Small intestine (tissue), 7 donors: ENCODE data around the gene MAML2. TPM values are rescaled to one million over a fixed set of nuclear protein-coding genes. Genes with fewer than 3 reads are reported as not detected.

ENCODE experiments used
- DNase-seq, 2 donors: peaks; one replicate each; pipeline versions ENCODE4 v3.0.0 to v3.0.0-alpha.2; 2013
- FAIRE-seq: peaks from 2 replicates; lab custom pipeline; 2012; peaks lifted over from hg19 to GRCh38; lab: Jason Lieb, UNC
- H3K27ac ChIP-seq, 3 donors: one replicate each; pipeline ENCODE4 v1.5.1; 2013; ENCODE audit warnings: low read length in 2 of 3, mild to moderate bottlenecking in 2 of 3, control low read depth in 1 of 3, inconsistent platforms in 1 of 3, low read depth in 1 of 3, moderate library complexity in 1 of 3
- H3K27me3 ChIP-seq, 3 donors: one replicate each; pipeline ENCODE4 v1.6.1; 2013; ENCODE audit warnings: low read length in 3 of 3, inconsistent platforms in 1 of 3; ENCODE audit not compliant: control insufficient read depth in 3 of 3, insufficient read depth in 3 of 3
- H3K36me3 ChIP-seq, 3 donors: one replicate each; pipeline ENCODE4 v1.6.1; 2013; ENCODE audit warnings: low read length in 3 of 3, inconsistent platforms in 1 of 3, low read depth in 1 of 3, mild to moderate bottlenecking in 1 of 3, moderate library complexity in 1 of 3; ENCODE audit not compliant: control insufficient read depth in 3 of 3, insufficient read depth in 2 of 3
- H3K4me1 ChIP-seq, 3 donors: one replicate each; pipeline ENCODE4 v1.6.1; 2013; ENCODE audit warnings: low read length in 2 of 3, inconsistent platforms in 1 of 3, low read depth in 1 of 3, mild to moderate bottlenecking in 1 of 3, moderate library complexity in 1 of 3; ENCODE audit not compliant: control insufficient read depth in 3 of 3, insufficient read depth in 2 of 3
- H3K4me3 ChIP-seq, 3 donors: one replicate each; pipeline ENCODE4 v1.5.1; 2013; ENCODE audit warnings: low read length in 3 of 3, control low read depth in 1 of 3, inconsistent platforms in 1 of 3, low read depth in 1 of 3, mild to moderate bottlenecking in 1 of 3, moderate library complexity in 1 of 3
- H3K9me3 ChIP-seq, 2 donors: one replicate each; pipeline ENCODE4 v1.6.1; 2013; ENCODE audit warnings: low read depth in 1 of 2, low read length in 1 of 2; ENCODE audit not compliant: control insufficient read depth in 2 of 2, insufficient read depth in 1 of 2
- WGBS, 3 donors: extraction: QIAGEN DNeasy Blood & Tissue Kit; methylation state at CpG; one replicate each; pipeline ENCODE4 v1.1.7; 2013; 5-methylcytosine and 5-hydroxymethylcytosine counted together
- polyA plus RNA-seq, 4 donors: library from polyadenylated mRNA; stranded (reverse) in 3 of 4; unstranded in 1 of 4; fragments of 200-250 nt in 3 of 4; fragments of 120-200 nt in 1 of 4; gene quantifications; one replicate each; pipeline versions ENCODE4 v1.2.1 to v1.2.3, GENCODE V29; 2013
- donor health status: healthy with polysubstance abuse.
- donor health status: control.
- donor health status: control.
- donor health status: Bipolar disorder and iron deficiency.
- donor health status: healthy.

The MAML2 gene
- polyA plus RNA-seq, 4 donors = 0.45 to 11.6 (median 1.6) TPM

- H3K27me3 ChIP-seq = no peaks in the 10 kb centered on the region
- no peaks in the 10 kb centered on the region for H3K36me3 ChIP-seq
- H3K27ac ChIP-seq = no peak overlapping the region
- H3K9me3 ChIP-seq = no peaks in the 10 kb centered on the region
- H3K4me3 ChIP-seq = no peak overlapping the region
- H3K4me1 ChIP-seq = peaks cover 0 to 14% (median 5%) of the 10 kb centered on the region in 3 donors
- WGBS, 3 donors = 91 to 95% (median 94%) methylated on average over 2 of the region's 2 CpGs
- DNase-seq = no peak
- FAIRE-seq = no peak
These were observed 212.9 kb downstream of the MAML2 start for GRCh38 chr11:96130061-96130620.

DNA sequence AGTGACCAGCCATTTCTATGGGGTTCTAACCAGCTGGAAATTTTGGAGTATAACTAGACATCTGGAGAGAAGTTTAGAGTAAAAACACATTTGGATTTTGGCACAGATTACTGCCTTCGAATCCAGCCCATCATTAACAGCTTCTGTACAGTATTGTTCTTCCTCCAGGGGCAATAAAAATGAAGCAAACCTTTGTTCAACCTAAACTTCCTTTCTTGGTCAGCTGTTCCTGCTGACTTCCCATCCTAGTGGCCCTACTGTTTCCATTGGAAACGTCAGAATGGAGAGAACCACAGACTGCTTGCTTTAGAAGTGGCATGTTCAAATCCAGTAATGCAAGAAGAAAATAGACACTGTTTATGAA is 215.4 kb downstream of the MAML2 start:
- Histone ChIP-seq H3K27ac (no peak overlapping the region), H3K9me3 (no peaks in the 10 kb centered on the region), H3K36me3 (no peaks in the 10 kb centered on the region), H3K27me3 (no peaks in the 10 kb centered on the region), H3K4me3 (no peak overlapping the region), H3K4me1 (peaks cover 0 to 5% (median 0%) of the 10 kb centered on the region in 3 donors)
- 12 to 21% (median 16%) methylated on average over 2 of the region's 2 CpGs for WGBS, 3 donors
- DNase-seq (no peak), FAIRE-seq (no peak)

DNA sequence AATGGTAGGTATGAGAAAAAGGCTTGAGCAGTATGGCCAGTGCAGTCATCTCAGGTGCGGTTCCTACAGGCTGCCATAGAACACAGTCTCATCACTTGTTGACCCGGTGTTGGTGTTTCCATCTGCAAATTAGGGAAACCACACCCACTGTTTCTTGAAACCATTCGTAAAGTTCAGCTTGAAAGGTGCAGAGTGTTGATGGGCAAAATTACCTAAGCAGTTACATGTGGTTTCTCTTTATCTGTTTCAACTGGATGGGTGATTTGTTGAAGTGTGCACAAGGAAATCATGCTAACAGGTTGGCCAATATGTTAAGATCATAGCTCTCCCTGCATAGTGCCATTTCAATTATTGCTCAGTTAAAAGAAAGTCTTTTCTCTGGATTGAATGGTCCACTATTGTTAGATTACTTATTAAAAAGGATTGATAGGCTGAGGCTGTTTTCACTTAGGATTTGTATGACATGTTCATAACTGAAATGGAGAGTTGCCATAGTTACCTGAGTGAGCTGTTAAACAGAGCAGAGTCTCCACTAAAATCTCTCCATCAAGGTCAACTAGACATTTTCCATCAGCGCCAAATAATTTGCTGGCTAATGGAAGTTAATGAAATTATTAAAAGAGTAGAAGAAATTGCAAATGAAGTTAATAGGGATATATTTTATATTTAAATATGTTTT is 215.9 kb downstream of the MAML2 start:
- no peaks in the 10 kb centered on the region for H3K36me3 ChIP-seq
- H3K27ac ChIP-seq = no peak overlapping the region
- no peaks in the 10 kb centered on the region for H3K9me3 ChIP-seq
- H3K4me3 ChIP-seq = no peak overlapping the region
- peaks cover 0 to 5% (median 0%) of the 10 kb centered on the region in 3 donors for H3K4me1 ChIP-seq
- H3K27me3 ChIP-seq = no peaks in the 10 kb centered on the region
- DNase-seq (no peak), FAIRE-seq (no peak)
- 66 to 72% (median 67%) methylated on average over 4 of the region's 4 CpGs for WGBS, 3 donors

DNA sequence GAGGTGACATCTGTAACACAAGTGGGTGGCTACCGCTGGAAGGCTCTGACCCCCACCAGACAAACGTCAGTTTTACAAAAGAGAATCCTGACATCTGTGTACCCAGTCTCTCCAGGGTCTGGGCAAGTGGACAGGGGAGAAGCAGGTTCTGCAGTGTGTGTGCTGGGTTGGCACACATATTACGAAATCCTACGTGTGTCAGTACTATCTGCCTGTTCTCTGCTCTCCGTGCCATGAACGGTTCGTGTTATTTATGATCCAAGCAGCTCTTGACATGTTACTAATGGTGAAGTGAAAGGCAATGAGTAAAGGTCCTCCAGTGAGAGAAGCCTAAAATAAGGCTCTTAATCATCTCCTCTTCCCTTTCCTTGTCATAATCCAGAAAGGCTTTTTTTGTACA is 217.6 kb downstream of the MAML2 start:
- FAIRE-seq = no peak
- no peak overlapping the region for H3K27ac ChIP-seq
- H3K9me3 ChIP-seq = no peaks in the 10 kb centered on the region
- H3K27me3 ChIP-seq = no peaks in the 10 kb centered on the region
- WGBS, 3 donors = 79 to 86% (median 84%) methylated on average over 7 of the region's 7 CpGs
- no peak overlapping the region for H3K4me3 ChIP-seq
- H3K36me3 ChIP-seq = no peaks in the 10 kb centered on the region
- H3K4me1 ChIP-seq = peaks cover 0 to 5% (median 0%) of the 10 kb centered on the region in 3 donors
- DNase-seq = no peak

DNA sequence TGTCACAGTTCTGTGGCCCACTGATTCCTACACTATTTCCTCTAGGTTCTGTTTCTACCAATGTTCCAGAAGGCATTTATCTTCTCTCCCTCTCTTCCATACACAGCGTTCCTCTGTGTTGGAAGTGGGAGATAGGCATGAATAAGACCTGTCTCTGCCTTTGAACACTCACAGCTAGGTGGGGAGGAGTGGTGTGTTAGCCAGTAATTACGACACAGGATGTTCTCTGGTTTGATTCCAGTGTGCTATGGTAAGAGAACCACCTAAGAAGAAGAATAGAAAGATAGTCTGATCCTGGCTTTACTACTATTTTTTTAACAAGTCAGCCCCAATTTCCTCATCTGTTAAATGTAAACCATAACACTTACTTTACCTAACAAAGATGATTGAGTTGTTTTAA is 218.8 kb downstream of the MAML2 start:
- H3K27me3 ChIP-seq = no peaks in the 10 kb centered on the region
- FAIRE-seq (no peak), DNase-seq (no peak)
- no peak overlapping the region for H3K27ac ChIP-seq
- no peak overlapping the region for H3K4me3 ChIP-seq
- 82 to 90% (median 89%) methylated on average over 2 of the region's 2 CpGs for WGBS, 3 donors
- no peaks in the 10 kb centered on the region for H3K36me3 ChIP-seq
- H3K9me3 ChIP-seq = no peaks in the 10 kb centered on the region
- H3K4me1 ChIP-seq = peaks cover 0 to 5% (median 0%) of the 10 kb centered on the region in 3 donors

- no peak for FAIRE-seq
- H3K27ac ChIP-seq = no peak overlapping the region
- no peak overlapping the region for H3K4me3 ChIP-seq
- 74 to 79% (median 78%) methylated on average over 5 of the region's 5 CpGs for WGBS, 3 donors
- H3K36me3 ChIP-seq = no peaks in the 10 kb centered on the region
- no peak for DNase-seq
- H3K27me3 ChIP-seq = no peaks in the 10 kb centered on the region
- H3K4me1 ChIP-seq = peaks cover 0 to 5% (median 0%) of the 10 kb centered on the region in 3 donors
- no peaks in the 10 kb centered on the region for H3K9me3 ChIP-seq
These were observed 219.7 kb downstream of the MAML2 start for GRCh38 chr11:96123301-96123700.

- DNase-seq = no peak
- WGBS, 3 donors = 81 to 91% (median 88%) methylated on average over 2 of the region's 2 CpGs
- Histone ChIP-seq H3K4me1 (peaks cover 0 to 1% (median 0%) of the 10 kb centered on the region in 3 donors), H3K9me3 (no peaks in the 10 kb centered on the region), H3K4me3 (no peak overlapping the region), H3K27ac (no peak overlapping the region), H3K36me3 (no peaks in the 10 kb centered on the region), H3K27me3 (no peaks in the 10 kb centered on the region)
- FAIRE-seq = no peak
These were observed 220.4 kb downstream of the MAML2 start for GRCh38 chr11:96122601-96123074.

- peaks cover 0 to 7% (median 3%) of the 10 kb centered on the region in 3 donors for H3K4me1 ChIP-seq
- H3K36me3 ChIP-seq = no peaks in the 10 kb centered on the region
- 64 to 85% (median 80%) methylated on average over 3 of the region's 3 CpGs for WGBS, 3 donors
- no peak for FAIRE-seq
- H3K27me3 ChIP-seq = no peaks in the 10 kb centered on the region
- no peaks in the 10 kb centered on the region for H3K9me3 ChIP-seq
- DNase-seq = no peak
- H3K27ac ChIP-seq = no peak overlapping the region
- no peak overlapping the region for H3K4me3 ChIP-seq
These were observed 223.8 kb downstream of the MAML2 start for GRCh38 chr11:96119211-96119610.
